Measurements from ENCODE around the gene MBNL2. TPM values are rescaled to one million over a fixed set of nuclear protein-coding genes. Genes with fewer than 3 reads are reported as not detected.

The MBNL2 gene
- total RNA-seq, 2 experiments from 2014 or later = 15.8 to 16.1 TPM

GRCh38 chr13:97397267-97397666, 175.1 kb downstream of the MBNL2 start:
- Mint-ChIP-seq H3K36me3 (ENCODE audit: low read depth) (no peaks in the 10 kb centered on the region), H3K27me3 (no peaks in the 10 kb centered on the region), H3K4me3 (no peak overlapping the region), H3K27ac (no peak overlapping the region), H3K4me1 (ENCODE audit: low read depth) (no peaks in the 10 kb centered on the region), H3K9me3 (peaks cover 8% of the 10 kb centered on the region)
- DNase-seq (no peak), ATAC-seq (no peak)
- TF ChIP-seq CTCF (IDR thresholded peaks at IDR 0.05) = no peak
- intact Hi-C loops (cut with micrococcal nuclease) = no loop called here
- ChIA-PET POLR2A (no interaction called here), CTCF (interaction anchor here (1.1 to 2.0 kb wide), 2 partner anchors 10 kb away, joined by 4 to 6 read pairs; no protein-coding TSS in a partner anchor)

GRCh38 chr13:97401421-97401820, 179.3 kb downstream of the MBNL2 start:
- ChIA-PET CTCF (no interaction called here), POLR2A (no interaction called here)
- ATAC-seq (no peak), DNase-seq (no peak)
- Mint-ChIP-seq H3K9me3 (peaks cover 9% of the 10 kb centered on the region), H3K27ac (no peak overlapping the region), H3K4me3 (no peak overlapping the region), H3K4me1 (ENCODE audit: low read depth) (no peaks in the 10 kb centered on the region), H3K27me3 (peaks cover 7% of the 10 kb centered on the region), H3K36me3 (ENCODE audit: low read depth) (no peaks in the 10 kb centered on the region)
- TF ChIP-seq CTCF (IDR thresholded peaks at IDR 0.05) = no peak
- intact Hi-C loops (cut with micrococcal nuclease) = no loop called here

GRCh38 chr13:97403893-97404750, 182.0 kb downstream of the MBNL2 start:
- CTCF ChIA-PET = interaction anchor here (1.5 kb wide), 1 partner anchor 294 kb away, joined by 3 read pairs; no protein-coding TSS in a partner anchor
- peaks cover 9% of the 10 kb centered on the region for H3K9me3 Mint-ChIP-seq
- ATAC-seq = no peak
- H3K4me1 Mint-ChIP-seq (ENCODE audit: low read depth) = no peaks in the 10 kb centered on the region
- POLR2A ChIA-PET = no interaction called here
- intact Hi-C loops (cut with micrococcal nuclease) = no loop called here
- H3K27me3 Mint-ChIP-seq = peaks cover 11% of the 10 kb centered on the region
- H3K27ac Mint-ChIP-seq = no peak overlapping the region
- no peak overlapping the region for H3K4me3 Mint-ChIP-seq
- no peak for DNase-seq
- no peak for TF ChIP-seq CTCF (IDR thresholded peaks at IDR 0.05)
- no peaks in the 10 kb centered on the region for H3K36me3 Mint-ChIP-seq (ENCODE audit: low read depth)

GRCh38 chr13:97407540-97407939, 185.4 kb downstream of the MBNL2 start:
- intact Hi-C loops (cut with micrococcal nuclease) = no loop called here
- ATAC-seq (no peak), DNase-seq (no peak)
- Mint-ChIP-seq H3K4me3 (no peak overlapping the region), H3K27me3 (peaks cover 9% of the 10 kb centered on the region), H3K27ac (no peak overlapping the region), H3K9me3 (no peaks in the 10 kb centered on the region), H3K4me1 (ENCODE audit: low read depth) (no peaks in the 10 kb centered on the region), H3K36me3 (ENCODE audit: low read depth) (no peaks in the 10 kb centered on the region)
- ChIA-PET CTCF (interaction anchor here (0.8 to 1.2 kb wide), 3 partner anchors 10 to 389 kb away, joined by 3 to 5 read pairs (median 4); no protein-coding TSS in a partner anchor), POLR2A (no interaction called here)
- TF ChIP-seq CTCF (IDR thresholded peaks at IDR 0.05) = no peak

- H3K27ac Mint-ChIP-seq = no peak overlapping the region
- POLR2A ChIA-PET = no interaction called here
- no peaks in the 10 kb centered on the region for H3K9me3 Mint-ChIP-seq
- no peak for ATAC-seq
- no peak for TF ChIP-seq CTCF (IDR thresholded peaks at IDR 0.05)
- CTCF ChIA-PET = interaction anchor here (1.2 kb wide), 1 partner anchor 18 kb away, joined by 5 read pairs; no protein-coding TSS in a partner anchor
- peaks cover 9% of the 10 kb centered on the region for H3K27me3 Mint-ChIP-seq
- H3K4me1 Mint-ChIP-seq (ENCODE audit: low read depth) = no peaks in the 10 kb centered on the region
- H3K36me3 Mint-ChIP-seq (ENCODE audit: low read depth) = no peaks in the 10 kb centered on the region
- H3K4me3 Mint-ChIP-seq = no peak overlapping the region
- no peak for DNase-seq
- intact Hi-C loops (cut with micrococcal nuclease) = no loop called here
Observed at GRCh38 chr13:97408938-97409337, 186.8 kb downstream of the MBNL2 start.
